Measurements from ENCODE around the gene MCF2. TPM values are rescaled to one million over a fixed set of nuclear protein-coding genes. Genes with fewer than 3 reads are reported as not detected.

MCF2 gene
- total and polyA plus RNA-seq, 2 of the 4 experiments (the other 2 are of a cell fraction), result 0.07 TPM; not detected in 1

DNA sequence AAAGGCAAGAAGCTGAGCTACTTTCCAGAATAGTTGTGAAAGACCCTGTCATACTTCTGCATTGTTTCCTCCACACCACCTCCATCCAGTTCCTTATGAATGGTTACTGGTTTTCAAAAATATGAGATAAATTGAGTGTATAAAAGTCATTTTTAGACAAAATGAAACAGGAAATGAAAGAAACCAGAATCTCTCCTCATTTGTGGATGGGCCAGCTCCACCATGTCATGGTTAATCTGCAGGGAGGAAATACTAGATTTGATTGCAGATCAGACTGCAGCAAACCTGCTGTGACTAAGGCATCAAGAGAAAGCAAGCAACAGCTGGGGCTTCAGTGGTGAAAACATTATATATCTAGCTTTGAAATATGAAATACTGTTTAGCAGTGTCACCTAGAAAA lies 153.6 kb downstream of the MCF2 start:
- CTCF ChIA-PET, result no interaction called here

More for the DNA sequence above, 153.6 kb downstream of the MCF2 start:
- no TSS peak for BruUV-seq (replicated peaks)
- no peaks in the 10 kb centered on the region for H4K20me1 ChIP-seq (ENCODE audit: insufficient read depth, low read length)
- no peak overlapping the region for H2AK9ac ChIP-seq (replicated peaks; ENCODE audit: low read depth, low read length, poor library complexity)
- in situ Hi-C loops (cut with MboI; ENCODE audit: low sequenced_read_pairs), result no loop called here
- H2BK120ac ChIP-seq (ENCODE audit: low read depth, low read length), result no peak overlapping the region
- intact Hi-C loops (cut with micrococcal nuclease), result loop anchor here (10.0 kb wide), 1 partner anchor 420 kb away; no protein-coding TSS in a partner anchor
- H4K91ac ChIP-seq (ENCODE audit: insufficient read depth, low read depth, low read length), result no peak overlapping the region
- no peaks in the 10 kb centered on the region for H3K79me1 ChIP-seq (ENCODE audit: low read depth in 1 of 2, low read length in 2 of 2)
- H3K36me3 ChIP-seq (ENCODE audit: control insufficient read depth, insufficient read depth, low read length), result no peaks in the 10 kb centered on the region
- H3K18ac ChIP-seq (ENCODE audit: low read depth, low read length), result no peak overlapping the region
- dilution Hi-C loops (cut with HindIII; ENCODE audit: low sequenced_read_pairs, unreplicated experiment), result no loop called here
- no peaks in the 10 kb centered on the region for H3K9me1 ChIP-seq (ENCODE audit: insufficient read depth, low read length)
- H3K56ac ChIP-seq (ENCODE audit: extremely low read depth, insufficient read depth, low read length), result no peak overlapping the region
- H2BK5ac ChIP-seq (ENCODE audit: low read depth, low read length, poor library complexity, severe bottlenecking), result no peak overlapping the region
- H3K4ac ChIP-seq (ENCODE audit: low read depth, low read length), result no peak overlapping the region
- H2AK5ac ChIP-seq (ENCODE audit: low read depth, low read length), result no peak overlapping the region
- no peak overlapping the region for H3K4me2 ChIP-seq (ENCODE audit: low read depth, low read length)
- ATAC-seq (ENCODE audit: low read depth) (no peak), DNase-seq (no peak)
- no peak overlapping the region for H4K8ac ChIP-seq (ENCODE audit: low read depth in 2 of 2, low read length in 2 of 2)
- H3K9me3 ChIP-seq (ENCODE audit: control insufficient read depth, insufficient read depth, low read length), result no peaks in the 10 kb centered on the region
- H2BK15ac ChIP-seq (ENCODE audit: low read depth, low read length), result no peak overlapping the region
- no peak for TF ChIP-seq NFE2L2 (IDR thresholded peaks at IDR 0.05; ENCODE audit: low read depth, low read length)
- TF ChIP-seq, protein P1, sequence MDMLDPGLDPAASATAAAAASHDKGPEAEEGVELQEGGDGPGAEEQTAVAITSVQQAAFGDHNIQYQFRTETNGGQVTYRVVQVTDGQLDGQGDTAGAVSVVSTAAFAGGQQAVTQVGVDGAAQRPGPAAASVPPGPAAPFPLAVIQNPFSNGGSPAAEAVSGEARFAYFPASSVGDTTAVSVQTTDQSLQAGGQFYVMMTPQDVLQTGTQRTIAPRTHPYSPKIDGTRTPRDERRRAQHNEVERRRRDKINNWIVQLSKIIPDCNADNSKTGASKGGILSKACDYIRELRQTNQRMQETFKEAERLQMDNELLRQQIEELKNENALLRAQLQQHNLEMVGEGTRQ (IDR thresholded peaks at IDR 0.05; ENCODE audit: low read depth, low read length), result no peak
- TF ChIP-seq RAD21 (IDR thresholded peaks at IDR 0.05; ENCODE audit: low read length), result no peak
- no peak for TF ChIP-seq SMC3 (IDR thresholded peaks at IDR 0.05; ENCODE audit: low read depth, low read length)
- no peak for TF ChIP-seq CEBPB (IDR thresholded peaks at IDR 0.05; ENCODE audit: low read depth, low read length)
- TF ChIP-seq, protein P2, sequence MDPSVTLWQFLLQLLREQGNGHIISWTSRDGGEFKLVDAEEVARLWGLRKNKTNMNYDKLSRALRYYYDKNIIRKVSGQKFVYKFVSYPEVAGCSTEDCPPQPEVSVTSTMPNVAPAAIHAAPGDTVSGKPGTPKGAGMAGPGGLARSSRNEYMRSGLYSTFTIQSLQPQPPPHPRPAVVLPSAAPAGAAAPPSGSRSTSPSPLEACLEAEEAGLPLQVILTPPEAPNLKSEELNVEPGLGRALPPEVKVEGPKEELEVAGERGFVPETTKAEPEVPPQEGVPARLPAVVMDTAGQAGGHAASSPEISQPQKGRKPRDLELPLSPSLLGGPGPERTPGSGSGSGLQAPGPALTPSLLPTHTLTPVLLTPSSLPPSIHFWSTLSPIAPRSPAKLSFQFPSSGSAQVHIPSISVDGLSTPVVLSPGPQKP (IDR thresholded peaks at IDR 0.05; ENCODE audit: borderline replicate concordance, low read depth, low read length), result no peak
- no peak for TF ChIP-seq MAFK (IDR thresholded peaks at IDR 0.05; ENCODE audit: low read depth, low read length)
- TF ChIP-seq BHLHE40 (IDR thresholded peaks at IDR 0.05; ENCODE audit: low read depth, low read length), result no peak
- no peak for TF ChIP-seq CHD1 (IDR thresholded peaks at IDR 0.05; ENCODE audit: low read depth, low read length)
- no peak for TF ChIP-seq RFX5 (IDR thresholded peaks at IDR 0.05; ENCODE audit: low read depth, low read length)
- TF ChIP-seq POLR2A (IDR thresholded peaks at IDR 0.05; ENCODE audit: low read depth, low read length), result no peak
- TF ChIP-seq RCOR1 (IDR thresholded peaks at IDR 0.05; ENCODE audit: insufficient replicate concordance, low read length), result no peak
- no peak for TF ChIP-seq FOS (IDR thresholded peaks at IDR 0.05; ENCODE audit: low read depth, low read length)
- no peak for TF ChIP-seq MAZ (IDR thresholded peaks at IDR 0.05; ENCODE audit: borderline replicate concordance, low read depth, low read length)
- TF ChIP-seq, protein P3, sequence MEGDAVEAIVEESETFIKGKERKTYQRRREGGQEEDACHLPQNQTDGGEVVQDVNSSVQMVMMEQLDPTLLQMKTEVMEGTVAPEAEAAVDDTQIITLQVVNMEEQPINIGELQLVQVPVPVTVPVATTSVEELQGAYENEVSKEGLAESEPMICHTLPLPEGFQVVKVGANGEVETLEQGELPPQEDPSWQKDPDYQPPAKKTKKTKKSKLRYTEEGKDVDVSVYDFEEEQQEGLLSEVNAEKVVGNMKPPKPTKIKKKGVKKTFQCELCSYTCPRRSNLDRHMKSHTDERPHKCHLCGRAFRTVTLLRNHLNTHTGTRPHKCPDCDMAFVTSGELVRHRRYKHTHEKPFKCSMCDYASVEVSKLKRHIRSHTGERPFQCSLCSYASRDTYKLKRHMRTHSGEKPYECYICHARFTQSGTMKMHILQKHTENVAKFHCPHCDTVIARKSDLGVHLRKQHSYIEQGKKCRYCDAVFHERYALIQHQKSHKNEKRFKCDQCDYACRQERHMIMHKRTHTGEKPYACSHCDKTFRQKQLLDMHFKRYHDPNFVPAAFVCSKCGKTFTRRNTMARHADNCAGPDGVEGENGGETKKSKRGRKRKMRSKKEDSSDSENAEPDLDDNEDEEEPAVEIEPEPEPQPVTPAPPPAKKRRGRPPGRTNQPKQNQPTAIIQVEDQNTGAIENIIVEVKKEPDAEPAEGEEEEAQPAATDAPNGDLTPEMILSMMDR (conservative IDR thresholded peaks at IDR 0.05; ENCODE audit: low read depth, low read length), result no peak
- TF ChIP-seq MXI1 (IDR thresholded peaks at IDR 0.05; ENCODE audit: borderline replicate concordance, low read depth, low read length), result no peak
- no peak overlapping the region for H4K5ac ChIP-seq (ENCODE audit: low read depth, low read length)
- H3K23ac ChIP-seq (ENCODE audit: low read depth, low read length), result no peak overlapping the region
- H2AFZ ChIP-seq (replicated peaks; ENCODE audit: low read length, poor library complexity), result no peak overlapping the region
- no peaks in the 10 kb centered on the region; the same call in 1 of the 2 replicates for H3K27me3 ChIP-seq (ENCODE audit: control insufficient read depth, insufficient read depth, low read length)
- POLR2A ChIA-PET (ENCODE audit: unreplicated experiment), result no interaction called here
- H3K4me3 ChIP-seq (ENCODE audit: insufficient read depth, low read depth, low read length), result no peak overlapping the region
- no peak overlapping the region for H3K14ac ChIP-seq (replicated peaks; ENCODE audit: low read depth, low read length)
- H3K9ac ChIP-seq (ENCODE audit: low read depth, low read length), result no peak overlapping the region
- no peaks in the 10 kb centered on the region for H3K4me1 ChIP-seq (ENCODE audit: control insufficient read depth, insufficient read depth, low read length)
- no peak overlapping the region for H2BK20ac ChIP-seq (ENCODE audit: low read depth, low read length)
- H3K27ac ChIP-seq (ENCODE audit: insufficient read depth, low read length), result no peak overlapping the region
